Tibial nerve (tissue), 4 donors: ENCODE measurements around the gene HAUS3.

Experiments used
- EP300 ChIP-seq, 2 donors: sonication (generic); formaldehyde crosslinking; IDR thresholded peaks; one replicate each; pipeline ENCODE4 v1.6.1; 2017; ENCODE audit warnings: antibody characterized with exemption in 2 of 2, mild to moderate bottlenecking in 1 of 2
- POLR2A ChIP-seq, 2 donors: fragments of 450-650 bp; IDR thresholded peaks; one replicate each; pipeline ENCODE4 v1.6.1; 2017; ENCODE audit warnings: antibody characterized with exemption in 2 of 2, mild to moderate bottlenecking in 2 of 2, moderate library complexity in 2 of 2
- TF ChIP-seq, protein P1 (sequence below), 5 experiments: fragments of 200-600 bp in 3 of 5; fragments of 450-650 bp in 2 of 5; sonication (generic) in 3 of 5; IDR thresholded peaks; one replicate each; pipeline ENCODE4 v1.5.1; 2016 to 2019; ENCODE audit warnings: antibody characterized with exemption in 5 of 5, mild to moderate bottlenecking in 3 of 5, moderate library complexity in 2 of 5

DNA sequence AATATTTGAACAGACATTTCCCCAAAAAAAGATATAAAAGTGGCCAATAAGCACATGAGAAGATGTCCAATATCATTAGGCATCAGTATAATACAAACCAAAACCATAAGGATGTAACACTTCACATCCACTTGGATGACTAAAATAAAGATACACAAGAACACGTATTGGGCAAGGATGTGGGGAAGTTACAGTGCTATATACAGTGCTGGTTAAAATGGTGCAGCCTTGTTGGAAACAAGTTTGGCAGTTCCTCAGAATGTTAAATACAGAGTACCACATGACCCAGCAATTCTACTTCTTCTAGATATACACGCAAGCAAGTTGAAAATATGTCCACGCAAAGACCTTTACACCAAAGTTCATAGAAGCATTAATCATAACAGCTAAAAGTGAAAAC is 58.9 kb downstream of the HAUS3 start:
- TF ChIP-seq, protein P1, sequence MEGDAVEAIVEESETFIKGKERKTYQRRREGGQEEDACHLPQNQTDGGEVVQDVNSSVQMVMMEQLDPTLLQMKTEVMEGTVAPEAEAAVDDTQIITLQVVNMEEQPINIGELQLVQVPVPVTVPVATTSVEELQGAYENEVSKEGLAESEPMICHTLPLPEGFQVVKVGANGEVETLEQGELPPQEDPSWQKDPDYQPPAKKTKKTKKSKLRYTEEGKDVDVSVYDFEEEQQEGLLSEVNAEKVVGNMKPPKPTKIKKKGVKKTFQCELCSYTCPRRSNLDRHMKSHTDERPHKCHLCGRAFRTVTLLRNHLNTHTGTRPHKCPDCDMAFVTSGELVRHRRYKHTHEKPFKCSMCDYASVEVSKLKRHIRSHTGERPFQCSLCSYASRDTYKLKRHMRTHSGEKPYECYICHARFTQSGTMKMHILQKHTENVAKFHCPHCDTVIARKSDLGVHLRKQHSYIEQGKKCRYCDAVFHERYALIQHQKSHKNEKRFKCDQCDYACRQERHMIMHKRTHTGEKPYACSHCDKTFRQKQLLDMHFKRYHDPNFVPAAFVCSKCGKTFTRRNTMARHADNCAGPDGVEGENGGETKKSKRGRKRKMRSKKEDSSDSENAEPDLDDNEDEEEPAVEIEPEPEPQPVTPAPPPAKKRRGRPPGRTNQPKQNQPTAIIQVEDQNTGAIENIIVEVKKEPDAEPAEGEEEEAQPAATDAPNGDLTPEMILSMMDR (IDR thresholded peaks at IDR 0.05) = no peak
- TF ChIP-seq POLR2A (IDR thresholded peaks at IDR 0.05) = no peak
- TF ChIP-seq EP300 (IDR thresholded peaks at IDR 0.05) = no peak
